IMR-90 (cell line): ENCODE results near the gene MBOAT1. TPM values are rescaled to one million over a fixed set of nuclear protein-coding genes. Genes with fewer than 3 reads are reported as not detected.

Experiments
- ATAC-seq: fragments of 200-7000 bp; cut with Tn5 transposase; 2 replicates; pipeline ENCODE4 v1.9.1; 2020; ENCODE audit warnings: low read depth, mild to moderate bottlenecking, moderate library complexity
- BruUV-seq: library from RNA; stranded (reverse); fragments of 400-500 nt; replicated peaks from 2 replicates; lab custom pipeline; 2021; lab: Mats Ljungman, UMichigan
- CTCF ChIA-PET: fragments of 300-600 bp; formaldehyde crosslinking; extraction: SDS; loops from one replicate; lab custom pipeline; 2021; ENCODE audit warnings: antibody characterized with exemption; lab: Yijun Ruan, JAX
- POLR2A ChIA-PET: fragments of 300-600 bp; sonication (Branson Sonifier 250); formaldehyde crosslinking; loops from one replicate; lab custom pipeline; 2022; ENCODE audit warnings: antibody characterized with exemption; ENCODE audit not compliant: unreplicated experiment; lab: Charles Lee
- DNase-seq: peaks from one replicate; pipeline ENCODE4 v3.0.0; 2013
- H2AFZ ChIP-seq: replicated peaks from 2 replicates; pipeline ENCODE3; 2013; ENCODE audit warnings: low read length, mild to moderate bottlenecking; ENCODE audit not compliant: poor library complexity
- H2AK5ac ChIP-seq: 2 replicates; pipeline ENCODE4 v1.6.1; 2013; ENCODE audit warnings: low read depth, low read length, inconsistent platforms
- H2AK9ac ChIP-seq: replicated peaks from 2 replicates; pipeline ENCODE3; 2013; ENCODE audit warnings: mild to moderate bottlenecking, low read depth, low read length, moderate library complexity; ENCODE audit not compliant: poor library complexity
- H2BK120ac ChIP-seq: 2 replicates; pipeline ENCODE4 v1.6.1; 2013; ENCODE audit warnings: low read depth, low read length, inconsistent platforms
- H2BK15ac ChIP-seq: 3 replicates; pipeline ENCODE4 v1.6.1; 2013; ENCODE audit warnings: low read depth, low read length, inconsistent platforms
- H2BK20ac ChIP-seq: 2 replicates; pipeline ENCODE4 v1.6.1; 2013; ENCODE audit warnings: low read depth, mild to moderate bottlenecking, inconsistent platforms, low read length, moderate library complexity
- H2BK5ac ChIP-seq: 2 replicates; pipeline ENCODE4 v1.6.1; 2013; ENCODE audit warnings: mild to moderate bottlenecking, low read depth, low read length, inconsistent platforms; ENCODE audit not compliant: poor library complexity, severe bottlenecking
- H3K14ac ChIP-seq: replicated peaks from 2 replicates; pipeline ENCODE4 v1.6.1; 2013; ENCODE audit warnings: low read depth, low read length, inconsistent platforms
- H3K18ac ChIP-seq: 2 replicates; pipeline ENCODE4 v1.6.1; 2013; ENCODE audit warnings: low read depth, low read length, control low read depth
- H3K23ac ChIP-seq: 2 replicates; pipeline ENCODE4 v1.6.1; 2013; ENCODE audit warnings: low read depth, low read length, inconsistent platforms
- H3K27ac ChIP-seq: 2 replicates; pipeline ENCODE4 v1.5.1; 2013; ENCODE audit warnings: mild to moderate bottlenecking, control low read depth, low read length; ENCODE audit not compliant: insufficient read depth
- H3K27me3 ChIP-seq: 2 replicates; pipeline ENCODE4 v1.6.1; 2013; ENCODE audit warnings: low read length; ENCODE audit not compliant: control insufficient read depth, insufficient read depth
- H3K36me3 ChIP-seq: 2 replicates; pipeline ENCODE4 v1.6.1; 2013; ENCODE audit warnings: low read length, mixed read lengths; ENCODE audit not compliant: control insufficient read depth, insufficient read depth
- H3K4ac ChIP-seq: 2 replicates; pipeline ENCODE4 v1.6.1; 2013; ENCODE audit warnings: low read depth, low read length, inconsistent platforms
- H3K4me1 ChIP-seq: 2 replicates; pipeline ENCODE4 v1.6.1; 2013; ENCODE audit warnings: low read length, mixed read lengths; ENCODE audit not compliant: control insufficient read depth, insufficient read depth
- H3K4me2 ChIP-seq: 2 replicates; pipeline ENCODE4 v1.6.1; 2013; ENCODE audit warnings: low read depth, mild to moderate bottlenecking, control low read depth, low read length, moderate library complexity
- H3K4me3 ChIP-seq: 2 replicates; pipeline ENCODE4 v1.5.1; 2013; ENCODE audit warnings: low read depth, mild to moderate bottlenecking, control low read depth, low read length, moderate library complexity; ENCODE audit not compliant: insufficient read depth
- H3K56ac ChIP-seq: 2 replicates; pipeline ENCODE4 v1.6.1; 2013; ENCODE audit warnings: low read length, inconsistent platforms; ENCODE audit not compliant: insufficient read depth; ENCODE audit errors: extremely low read depth
- H3K79me1 ChIP-seq, 2 experiments: 2 replicates each; pipeline ENCODE4 v1.6.1; 2013; ENCODE audit warnings: low read length in 2 of 2, inconsistent platforms in 1 of 2, low read depth in 1 of 2
- H3K9ac ChIP-seq: 2 replicates; pipeline ENCODE4 v1.6.1; 2013; ENCODE audit warnings: low read depth, low read length, control low read depth
- H3K9me1 ChIP-seq: 2 replicates; pipeline ENCODE4 v1.6.1; 2013; ENCODE audit warnings: low read length, inconsistent platforms; ENCODE audit not compliant: insufficient read depth
- H3K9me3 ChIP-seq: 2 replicates; pipeline ENCODE4 v1.6.1; 2013; ENCODE audit warnings: low read length; ENCODE audit not compliant: control insufficient read depth, insufficient read depth
- H4K20me1 ChIP-seq: 2 replicates; pipeline ENCODE4 v1.6.1; 2013; ENCODE audit warnings: low read length, inconsistent platforms; ENCODE audit not compliant: insufficient read depth
- H4K5ac ChIP-seq: 2 replicates; pipeline ENCODE4 v1.6.1; 2013; ENCODE audit warnings: mild to moderate bottlenecking, low read depth, low read length, control low read depth
- H4K8ac ChIP-seq, 2 experiments: 2 replicates each; pipeline ENCODE4 v1.6.1; 2013; ENCODE audit warnings: low read depth in 2 of 2, low read length in 2 of 2, control low read depth in 1 of 2, inconsistent platforms in 1 of 2
- H4K91ac ChIP-seq: 2 replicates; pipeline ENCODE4 v1.6.1; 2013; ENCODE audit warnings: low read depth, low read length, inconsistent platforms; ENCODE audit not compliant: insufficient read depth
- CHD1 ChIP-seq: IDR thresholded peaks from 2 replicates; pipeline ENCODE4 v1.6.1; 2012; ENCODE audit warnings: low read depth, low read length, improper control_type of control experiment
- CTCF ChIP-seq: conservative IDR thresholded peaks from 2 replicates; pipeline ENCODE4 v1.5.1; 2012; ENCODE audit warnings: mild to moderate bottlenecking, low read depth, low read length, improper control_type of control experiment
- ELK1 ChIP-seq: fragments of 150-350 bp; IDR thresholded peaks from 2 replicates; pipeline ENCODE4 v1.6.1; 2016; ENCODE audit warnings: low read depth, mild to moderate bottlenecking, low read length, moderate library complexity, borderline replicate concordance
- FOS ChIP-seq: fragments of 150-350 bp; IDR thresholded peaks from 2 replicates; pipeline ENCODE4 v1.6.1; 2016; ENCODE audit warnings: low read depth, low read length
- MAFK ChIP-seq: IDR thresholded peaks from 2 replicates; pipeline ENCODE4 v1.6.1; 2012; ENCODE audit warnings: low read depth, low read length, improper control_type of control experiment
- RFX5 ChIP-seq: IDR thresholded peaks from 2 replicates; pipeline ENCODE4 v1.8.0; 2012; ENCODE audit warnings: low read depth, mild to moderate bottlenecking, low read length, moderate library complexity
- WGBS, 2 experiments: methylation state at CpG; one replicate each; pipeline versions ENCODE4 v1.1.5 to v1.1.7; 2013; ENCODE audit warnings: missing lambda C conversion rate in 2 of 2; ENCODE audit not compliant: insufficient read length in 1 of 2; ENCODE audit errors: extremely low coverage in 2 of 2; 5-methylcytosine and 5-hydroxymethylcytosine counted together
- dilution Hi-C: fragments of 300-500 bp; cut with HindIII; formaldehyde crosslinking; loops from one replicate; pipeline ENCODE4 v1.14.3; 2018; ENCODE audit warnings: low sequenced_read_pairs; ENCODE audit not compliant: unreplicated experiment
- in situ Hi-C: fragments of 300-500 bp; cut with MboI; formaldehyde crosslinking; loops from 3 replicates; pipeline ENCODE4 v1.14.3; 2019; ENCODE audit warnings: low sequenced_read_pairs, inconsistent platforms, mixed read lengths
- intact Hi-C: fragments of 100-400 bp; cut with micrococcal nuclease; formaldehyde crosslinking; loops from 2 replicates; pipeline ENCODE4 v1.10.0; 2022
- polyA plus RNA-seq, 3 experiments: library from polyadenylated mRNA; depleted of rRNA; stranded (reverse); fragments of >200 nt; gene quantifications; 2 replicates each; pipeline ENCODE4 v1.2.3, GENCODE V29; 2012; ENCODE audit warnings: low replicate concordance in 1 of 3
- total RNA-seq: library from RNA; depleted of rRNA; stranded (reverse); fragments of >200 nt; gene quantifications from 2 replicates; pipeline ENCODE4 v1.2.3, GENCODE V29; 2012
- TF ChIP-seq, protein P1 (sequence below): fragments of 150-350 bp; IDR thresholded peaks from 2 replicates; pipeline ENCODE4 v1.6.1; 2017; ENCODE audit warnings: mild to moderate bottlenecking, antibody characterized with exemption, low read length, low read depth

Gene MBOAT1
- total and polyA plus RNA-seq, 2 of the 4 experiments (the other 2 are of a cell fraction) = 1.6 to 4.7 TPM

DNA sequence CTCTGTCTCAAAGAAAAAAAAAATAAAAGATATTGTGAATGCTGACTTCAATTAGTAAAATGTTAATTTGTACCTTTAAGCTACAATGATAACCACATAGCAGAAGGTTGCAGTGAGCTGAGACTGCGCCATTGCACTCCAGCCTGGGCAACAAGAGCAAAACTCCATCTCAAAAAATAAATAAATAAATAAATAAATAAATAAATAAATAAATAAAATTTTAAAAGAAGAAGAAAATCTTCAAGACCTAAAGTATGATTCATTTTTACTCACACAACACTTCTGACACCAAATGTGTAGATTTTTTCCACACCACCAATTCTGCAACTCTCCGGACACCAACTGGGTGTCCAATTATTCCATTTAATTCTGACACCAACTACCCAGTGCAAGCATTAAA, 28.8 kb upstream of the MBOAT1 start:
- dilution Hi-C loops = no loop called here
- Histone ChIP-seq H3K9me1 (no peaks in the 10 kb centered on the region), H2BK5ac (no peak overlapping the region), H3K23ac (no peak overlapping the region), H3K4ac (no peak overlapping the region), H3K27me3 (no peaks in the 10 kb centered on the region), H3K14ac (no peak overlapping the region), H4K8ac (no peak overlapping the region), H4K20me1 (no peaks in the 10 kb centered on the region), H2BK120ac (no peak overlapping the region), H2BK15ac (no peak overlapping the region), H4K91ac (no peak overlapping the region), H3K9me3 (no peaks in the 10 kb centered on the region), H2AK9ac (no peak overlapping the region), H4K5ac (no peak overlapping the region), H3K79me1 (no peaks in the 10 kb centered on the region), H3K27ac (no peak overlapping the region), H2BK20ac (no peak overlapping the region), H3K18ac (no peak overlapping the region), H3K4me1 (no peaks in the 10 kb centered on the region), H3K4me2 (no peak overlapping the region), H3K56ac (no peak overlapping the region), H3K9ac (no peak overlapping the region), H2AFZ (no peak overlapping the region), H3K36me3 (no peaks in the 10 kb centered on the region), H2AK5ac (no peak overlapping the region), H3K4me3 (no peak overlapping the region)
- ChIA-PET CTCF (interaction anchor here (0.6 kb wide), 1 partner anchor 179 kb away, joined by 3 read pairs; no protein-coding TSS in a partner anchor), POLR2A (no interaction called here)
- ATAC-seq (no peak), DNase-seq (no peak)
- in situ Hi-C loops = no loop called here
- TF ChIP-seq RFX5 = no peak
- no peak for TF ChIP-seq CHD1
- no peak for TF ChIP-seq FOS
- TF ChIP-seq, protein P1, sequence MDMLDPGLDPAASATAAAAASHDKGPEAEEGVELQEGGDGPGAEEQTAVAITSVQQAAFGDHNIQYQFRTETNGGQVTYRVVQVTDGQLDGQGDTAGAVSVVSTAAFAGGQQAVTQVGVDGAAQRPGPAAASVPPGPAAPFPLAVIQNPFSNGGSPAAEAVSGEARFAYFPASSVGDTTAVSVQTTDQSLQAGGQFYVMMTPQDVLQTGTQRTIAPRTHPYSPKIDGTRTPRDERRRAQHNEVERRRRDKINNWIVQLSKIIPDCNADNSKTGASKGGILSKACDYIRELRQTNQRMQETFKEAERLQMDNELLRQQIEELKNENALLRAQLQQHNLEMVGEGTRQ = no peak
- no peak for TF ChIP-seq ELK1
- no peak for TF ChIP-seq CTCF
- TF ChIP-seq MAFK = no peak
- intact Hi-C loops = no loop called here
- 100% methylated on average over 1 of the region's 2 CpGs; no CpG with 5 or more reads in 1 of the 2 experiments for WGBS, 2 experiments
- no TSS peak for BruUV-seq
